Lung (tissue), 12 donors: ENCODE measurements around the gene LRCH3. TPM values are rescaled to one million over a fixed set of nuclear protein-coding genes. Genes with fewer than 3 reads are reported as not detected.

Source experiments
- ATAC-seq: fragments of 200-7000 bp; cut with Tn5 transposase; one replicate; pipeline ENCODE4 v1.9.1; 2020; ENCODE audit warnings: moderate number of reproducible peaks; ENCODE audit not compliant: insufficient read depth, low FRiP score
- DNase-seq, 3 donors: peaks; one replicate each; pipeline ENCODE4 v3.0.0-alpha.2; 2013 to 2017
- H3K27ac ChIP-seq, 2 donors: one replicate each; pipeline ENCODE4 v1.5.1; 2013; ENCODE audit warnings: mild to moderate bottlenecking in 2 of 2, moderate library complexity in 2 of 2, control low read depth in 1 of 2, inconsistent platforms in 1 of 2, low read depth in 1 of 2, low read length in 1 of 2
- H3K27me3 ChIP-seq, 3 donors: one replicate each; pipeline ENCODE4 v1.5.1; 2013; ENCODE audit warnings: low read length in 2 of 3; ENCODE audit not compliant: control insufficient read depth in 3 of 3, insufficient read depth in 3 of 3
- H3K36me3 ChIP-seq, 4 donors: one replicate each; pipeline ENCODE4 v1.5.1; 2013; ENCODE audit warnings: low read length in 4 of 4, mild to moderate bottlenecking in 1 of 4, moderate library complexity in 1 of 4; ENCODE audit not compliant: control insufficient read depth in 4 of 4, insufficient read depth in 4 of 4
- H3K4me1 ChIP-seq, 5 donors: one replicate each; pipeline ENCODE4 v1.5.1; 2013; ENCODE audit warnings: low read length in 5 of 5, mild to moderate bottlenecking in 2 of 5, moderate library complexity in 1 of 5; ENCODE audit not compliant: control insufficient read depth in 5 of 5, insufficient read depth in 5 of 5
- H3K4me3 ChIP-seq: one replicate; pipeline ENCODE4 v1.5.1; 2013; ENCODE audit warnings: mild to moderate bottlenecking, control low read depth, moderate library complexity
- H3K9ac ChIP-seq, 2 donors: one replicate each; pipeline ENCODE4 v1.5.1; 2013; ENCODE audit warnings: low read length in 2 of 2, control low read depth in 1 of 2; ENCODE audit not compliant: insufficient read depth in 1 of 2
- H3K9me3 ChIP-seq, 4 donors: one replicate each; pipeline ENCODE4 v1.5.1; 2013; ENCODE audit warnings: low read length in 3 of 4, mild to moderate bottlenecking in 1 of 4, moderate library complexity in 1 of 4; ENCODE audit not compliant: control insufficient read depth in 4 of 4, insufficient read depth in 3 of 4
- CTCF ChIP-seq: IDR thresholded peaks from 2 replicates; pipeline ENCODE4 v1.5.1; 2012; ENCODE audit warnings: mild to moderate bottlenecking; ENCODE audit errors: control extremely low read depth, extremely low read depth
- WGBS, 2 donors: extraction: QIAGEN DNeasy Blood & Tissue Kit; methylation state at CpG; one replicate each; pipeline ENCODE4 v1.1.7; 2013; 5-methylcytosine and 5-hydroxymethylcytosine counted together
- polyA plus RNA-seq, 2 donors: library from polyadenylated mRNA; stranded (reverse); fragments of 200-250 nt; gene quantifications; one replicate each; pipeline ENCODE4 v1.2.1, GENCODE V29; 2013
- total RNA-seq, 2 donors: library from RNA; depleted of rRNA in 1 of 2; stranded (reverse); fragments of >200 nt in 1 of 2; gene quantifications; one replicate each; pipeline ENCODE4 v1.2.1, GENCODE V29; 2014 to 2021
- donor health status: control.
- donor health status: control.
- donor health status: Bipolar disorder and iron deficiency.
- donor health status: healthy.
- donor health status: DM: yes; HTN: yes; CAD: no.

LRCH3 gene
- total and polyA plus RNA-seq, 4 donors: 7.7 to 228 (median 26.1) TPM

- WGBS, 2 donors: 84 to 92% methylated on average over 8 of the region's 8 CpGs
- Histone ChIP-seq H3K9me3 (no peaks in the 10 kb centered on the region), H3K4me3 (no peak overlapping the region), H3K4me1 (no peaks in the 10 kb centered on the region), H3K27ac (no peak overlapping the region), H3K27me3 (no peaks in the 10 kb centered on the region), H3K36me3 (peaks cover 10 to 42% (median 15%) of the 10 kb centered on the region in 4 donors), H3K9ac (no peak overlapping the region)
- TF ChIP-seq CTCF: no peak
- ATAC-seq (no peak), DNase-seq (no peak)
These were observed 43.1 kb downstream of the LRCH3 start for GRCh38 chr3:197833930-197834715.

- H3K9ac ChIP-seq: no peak overlapping the region
- no peak overlapping the region for H3K4me3 ChIP-seq
- H3K36me3 ChIP-seq: peaks cover 8 to 41% (median 15%) of the 10 kb centered on the region in 4 donors
- H3K27me3 ChIP-seq: no peaks in the 10 kb centered on the region
- H3K27ac ChIP-seq: no peak overlapping the region
- no peak for TF ChIP-seq CTCF
- WGBS, 2 donors: 90 to 95% methylated on average over 5 of the region's 5 CpGs
- no peaks in the 10 kb centered on the region for H3K9me3 ChIP-seq
- DNase-seq (no peak), ATAC-seq (no peak)
- no peaks in the 10 kb centered on the region for H3K4me1 ChIP-seq
These were observed 44.5 kb downstream of the LRCH3 start for GRCh38 chr3:197835509-197835908.

GRCh38 chr3:197836244-197836643 is 45.2 kb downstream of the LRCH3 start:
- TF ChIP-seq CTCF: no peak
- DNase-seq: no peak
- Histone ChIP-seq H3K4me1 (no peaks in the 10 kb centered on the region), H3K27me3 (no peaks in the 10 kb centered on the region), H3K9ac (no peak overlapping the region), H3K9me3 (no peaks in the 10 kb centered on the region), H3K27ac (no peak overlapping the region), H3K36me3 (peaks cover 16 to 40% (median 20%) of the 10 kb centered on the region in 4 donors), H3K4me3 (no peak overlapping the region)
- no peak for ATAC-seq

- H3K9me3 ChIP-seq: no peaks in the 10 kb centered on the region
- H3K4me3 ChIP-seq: no peak overlapping the region
These were observed 46.2 kb downstream of the LRCH3 start for GRCh38 chr3:197837282-197837681.

More at GRCh38 chr3:197837282-197837681, 46.2 kb downstream of the LRCH3 start:
- H3K9ac ChIP-seq: no peak overlapping the region
- H3K27me3 ChIP-seq: no peaks in the 10 kb centered on the region
- no peak for DNase-seq
- no peak for ATAC-seq
- TF ChIP-seq CTCF: no peak
- no peaks in the 10 kb centered on the region for H3K4me1 ChIP-seq
- peaks cover 16 to 41% (median 23%) of the 10 kb centered on the region in 4 donors for H3K36me3 ChIP-seq
- WGBS, 2 donors: 89 to 91% methylated on average over 2 of the region's 2 CpGs
- H3K27ac ChIP-seq: no peak overlapping the region
